NK-92 treated with Interleukin-12 subunit alpha and Interleukin-12 subunit beta, amount 100 ng/mL, for 24 hours (cell line): Measurements from ENCODE around the gene INTS6L.
"Not testable (repeated sequence)": the region's sequence is repeated elsewhere in the genome, so short reads cannot be mapped to it uniquely, and the experiment has no call there.

ENCODE experiments used
- DNase-seq: peaks from one replicate; lab custom pipeline; 2025; lab: John Stamatoyannopoulos, UW

INTS6L gene

GRCh38 chrX:135605906-135606305, 85.4 kb downstream of the INTS6L start:
- no peak for DNase-seq

- DNase-seq, result not testable (repeated sequence)
Measured at GRCh38 chrX:135624408-135625204, 104.1 kb downstream of the INTS6L start.

GRCh38 chrX:135625995-135626394, 105.5 kb downstream of the INTS6L start:
- DNase-seq, result no peak

GRCh38 chrX:135629342-135629741, 108.9 kb downstream of the INTS6L start:
- no peak for DNase-seq
